ENCODE measurements around the gene SYF2.

GRCh38 chr1:25208092-25208491 is 24.2 kb downstream of the SYF2 start:
- TF ChIP-seq, protein P1, sequence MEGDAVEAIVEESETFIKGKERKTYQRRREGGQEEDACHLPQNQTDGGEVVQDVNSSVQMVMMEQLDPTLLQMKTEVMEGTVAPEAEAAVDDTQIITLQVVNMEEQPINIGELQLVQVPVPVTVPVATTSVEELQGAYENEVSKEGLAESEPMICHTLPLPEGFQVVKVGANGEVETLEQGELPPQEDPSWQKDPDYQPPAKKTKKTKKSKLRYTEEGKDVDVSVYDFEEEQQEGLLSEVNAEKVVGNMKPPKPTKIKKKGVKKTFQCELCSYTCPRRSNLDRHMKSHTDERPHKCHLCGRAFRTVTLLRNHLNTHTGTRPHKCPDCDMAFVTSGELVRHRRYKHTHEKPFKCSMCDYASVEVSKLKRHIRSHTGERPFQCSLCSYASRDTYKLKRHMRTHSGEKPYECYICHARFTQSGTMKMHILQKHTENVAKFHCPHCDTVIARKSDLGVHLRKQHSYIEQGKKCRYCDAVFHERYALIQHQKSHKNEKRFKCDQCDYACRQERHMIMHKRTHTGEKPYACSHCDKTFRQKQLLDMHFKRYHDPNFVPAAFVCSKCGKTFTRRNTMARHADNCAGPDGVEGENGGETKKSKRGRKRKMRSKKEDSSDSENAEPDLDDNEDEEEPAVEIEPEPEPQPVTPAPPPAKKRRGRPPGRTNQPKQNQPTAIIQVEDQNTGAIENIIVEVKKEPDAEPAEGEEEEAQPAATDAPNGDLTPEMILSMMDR (IDR thresholded peaks at IDR 0.05): no peak
- TF ChIP-seq EZH2 (IDR thresholded peaks at IDR 0.05; ENCODE audit: borderline replicate concordance, insufficient read depth, low read depth, low read length, poor library complexity, severe bottlenecking): no peak
